Adrenal gland (tissue), 12 donors: ENCODE results near the gene FBXO21. TPM values are rescaled to one million over a fixed set of nuclear protein-coding genes. Genes with fewer than 3 reads are reported as not detected.
A peak's percentile ranks its signal among the peaks of the same experiment; 100 is the strongest.

Experiments used
- DNase-seq, 7 donors: peaks; one replicate each; pipeline ENCODE4 v3.0.0-alpha.2; 2019 to 2020
- H3K27ac ChIP-seq, 5 donors: fragments of 200-600 bp; sonication (generic) in 4 of 5; 1 replicate in 3 of 5; 2 replicates in 2 of 5; pipeline versions ENCODE4 v1.5.1 to v1.8.0; 2016 to 2020; ENCODE audit warnings: mild to moderate bottlenecking in 1 of 5
- H3K27me3 ChIP-seq: fragments of 200-600 bp; 2 replicates; pipeline ENCODE4 v1.8.0; 2021
- H3K36me3 ChIP-seq, 2 donors: fragments of 200-600 bp; replicated peaks in 1 of 2; 1 replicate in 1 of 2; 2 replicates in 1 of 2; pipeline versions ENCODE4 v1.5.1 to v1.8.0; 2018 to 2022
- H3K4me1 ChIP-seq, 2 donors: fragments of 200-600 bp; replicated peaks in 1 of 2; 1 replicate in 1 of 2; 2 replicates in 1 of 2; pipeline versions ENCODE4 v1.5.1 to v1.8.0; 2018 to 2021
- H3K4me3 ChIP-seq, 4 donors: fragments of 200-600 bp; sonication (generic) in 3 of 4; one replicate each; pipeline ENCODE4 v1.5.1; 2016 to 2018
- H3K9me3 ChIP-seq, 3 donors: fragments of 200-600 bp; sonication (generic) in 1 of 3; replicated peaks in 1 of 3; 1 replicate in 2 of 3; 2 replicates in 1 of 3; pipeline versions ENCODE4 v1.5.1 to v1.8.0; 2016 to 2021
- CTCF ChIP-seq, 6 experiments: fragments of 450-650 bp in 4 of 6; fragments of 200-600 bp in 2 of 6; sonication (generic) in 1 of 6; IDR thresholded peaks; 1 replicate in 5 of 6; 2 replicates in 1 of 6; pipeline versions ENCODE4 v1.5.1 to v1.8.0; 2016 to 2021; ENCODE audit warnings: antibody characterized with exemption in 6 of 6, mild to moderate bottlenecking in 2 of 6, moderate library complexity in 1 of 6
- POLR2A ChIP-seq, 2 donors: fragments of 450-650 bp; IDR thresholded peaks; one replicate each; pipeline ENCODE4 v1.6.1; 2017; ENCODE audit warnings: antibody characterized with exemption in 2 of 2, mild to moderate bottlenecking in 2 of 2, moderate library complexity in 1 of 2
- WGBS, 4 donors: extraction: QIAGEN DNeasy Blood & Tissue Kit in 2 of 4; methylation state at CpG; one replicate each; pipeline versions ENCODE4 v1.1.5 to v1.1.7; 2013 to 2017; 5-methylcytosine and 5-hydroxymethylcytosine counted together
- intact Hi-C, 2 donors: fragments of 100-400 bp; cut with DNase I; formaldehyde crosslinking; loops; one replicate each; pipeline versions ENCODE4 v1.14.1 to v1.15.0; 2022 to 2023
- polyA plus RNA-seq, 3 donors: library from polyadenylated mRNA; stranded (reverse); fragments of 200-250 nt in 2 of 3; fragments of 350-450 nt in 1 of 3; fragmentation: Illumina TruSeq in 1 of 3; extraction: RNeasy Lipid Tissue Mini Kit (QIAGEN cat#74804) in 1 of 3; gene quantifications; one replicate each; pipeline ENCODE4 v1.2.3, GENCODE V29; 2013 to 2014
- total RNA-seq, 9 donors: library from RNA; depleted of rRNA in 4 of 9; stranded (reverse); fragments of >200 nt in 4 of 9; fragments of 120-200 nt in 1 of 9; fragmentation: NEBNext Ultra II Directional in 1 of 9; extraction: Animal tissue kit (Norgen Biotek cat#: 25700) in 1 of 9; gene quantifications; one replicate each; pipeline versions ENCODE4 v1.1.0 to v1.2.4, GENCODE V29; 2013 to 2023
- donor health status: healthy with polysubstance abuse.
- donor health status: Bipolar disorder and iron deficiency.
- donor health status: DM: yes; HTN: yes; CAD: no.
- donor health status: DM: no; HTN: no; CAD: no.
- donor health status: DM: no; HTN: no; CAD: no.
- donor health status: DM: yes; HTN: yes; CAD: no.

The FBXO21 gene
- total and polyA plus RNA-seq, 12 donors = 22.8 to 309 (median 103) TPM

DNA sequence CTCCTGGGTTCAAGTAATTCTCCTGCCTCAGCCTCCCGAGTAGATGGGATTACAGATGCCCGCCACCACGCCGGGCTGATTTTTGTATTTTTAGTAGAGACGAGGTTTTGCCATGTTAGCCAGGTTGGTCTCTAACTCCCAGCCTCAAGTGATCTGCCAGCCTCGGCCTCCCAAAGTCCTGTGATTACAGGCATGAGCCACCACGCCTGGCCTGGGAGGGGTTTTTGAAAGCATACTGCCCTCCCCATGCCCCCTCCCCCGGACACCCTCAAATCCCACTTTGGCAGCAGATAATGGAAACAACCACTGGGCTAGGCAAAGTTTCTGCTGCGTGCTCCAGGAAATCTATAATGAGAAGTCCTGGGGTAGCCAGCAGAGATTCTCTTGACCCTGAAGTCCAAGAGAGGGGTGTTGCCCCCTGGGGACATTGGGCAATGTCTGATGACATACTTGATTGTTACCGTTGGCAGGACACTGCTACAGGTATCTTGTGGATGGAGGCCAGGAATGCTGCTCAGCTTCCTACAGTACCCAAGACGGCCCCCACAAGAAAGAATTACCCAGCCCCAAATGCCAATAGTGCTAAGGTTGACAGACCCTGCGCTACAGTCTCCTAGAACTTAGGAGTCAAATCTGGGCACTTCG, 18.7 kb upstream of the FBXO21 start:
- no peak overlapping the region for H3K4me3 ChIP-seq
- TF ChIP-seq CTCF (IDR thresholded peaks at IDR 0.05) (no peak), POLR2A (IDR thresholded peaks at IDR 0.05) (no peak)
- H3K27me3 ChIP-seq = peaks cover 6% of the 10 kb centered on the region
- intact Hi-C loops = no loop called here
- 81 to 90% (median 87%) methylated on average over 10 to 13 of the region's 13 CpGs for WGBS, 4 donors
- no peak for DNase-seq
- no peaks in the 10 kb centered on the region for H3K36me3 ChIP-seq
- no peak overlapping the region for H3K27ac ChIP-seq
- H3K4me1 ChIP-seq = no peaks in the 10 kb centered on the region
- H3K9me3 ChIP-seq = no peaks in the 10 kb centered on the region

GRCh38 chr12:117208206-117208605, 17.9 kb upstream of the FBXO21 start:
- Histone ChIP-seq H3K36me3 (no peaks in the 10 kb centered on the region), H3K27me3 (peaks cover 6% of the 10 kb centered on the region), H3K27ac (no peak overlapping the region), H3K4me1 (no peaks in the 10 kb centered on the region), H3K4me3 (no peak overlapping the region), H3K9me3 (no peaks in the 10 kb centered on the region)
- DNase-seq = no peak
- WGBS, 4 donors = 78 to 87% (median 82%) methylated on average over 6 to 16 of the region's 16 CpGs
- TF ChIP-seq CTCF (IDR thresholded peaks at IDR 0.05) = no peak
- no peak for TF ChIP-seq POLR2A (IDR thresholded peaks at IDR 0.05)
- intact Hi-C loops = no loop called here

GRCh38 chr12:117207675-117208074, 17.4 kb upstream of the FBXO21 start:
- 65 to 85% (median 74%) methylated on average over 2 of the region's 2 CpGs for WGBS, 4 donors
- TF ChIP-seq POLR2A (IDR thresholded peaks at IDR 0.05) (no peak), CTCF (IDR thresholded peaks at IDR 0.05) (no peak)
- peaks cover 6% of the 10 kb centered on the region for H3K27me3 ChIP-seq

GRCh38 chr12:117202556-117202955, 12.3 kb upstream of the FBXO21 start:
- Histone ChIP-seq H3K4me3 (no peak overlapping the region), H3K36me3 (no peaks in the 10 kb centered on the region), H3K4me1 (no peaks in the 10 kb centered on the region), H3K27ac (no peak overlapping the region), H3K27me3 (peaks cover 3% of the 10 kb centered on the region), H3K9me3 (no peaks in the 10 kb centered on the region)
- WGBS, 4 donors = 80 to 85% (median 83%) methylated on average over 9 of the region's 9 CpGs
- TF ChIP-seq CTCF (IDR thresholded peaks at IDR 0.05) (no peak), POLR2A (IDR thresholded peaks at IDR 0.05) (no peak)
- intact Hi-C loops = no loop called here
- peak in 1 of 7 donors; percentile 3 for DNase-seq

More at GRCh38 chr12:117207675-117208074, 17.4 kb upstream of the FBXO21 start:
- no peak for DNase-seq
- Histone ChIP-seq H3K4me1 (no peaks in the 10 kb centered on the region), H3K27ac (no peak overlapping the region), H3K4me3 (no peak overlapping the region), H3K36me3 (no peaks in the 10 kb centered on the region), H3K9me3 (no peaks in the 10 kb centered on the region)
- intact Hi-C loops = no loop called here
